ENCODE results near the gene NR2F1-AS1. TPM values are rescaled to one million over a fixed set of nuclear protein-coding genes. Genes with fewer than 3 reads are reported as not detected.
"Not testable (repeated sequence)": the region's sequence is repeated elsewhere in the genome, so short reads cannot be mapped to it uniquely, and the experiment has no call there.

NR2F1-AS1 gene
- total and polyA plus RNA-seq, 2 experiments from 2014 or later: 0.45 to 0.49 TPM

DNA sequence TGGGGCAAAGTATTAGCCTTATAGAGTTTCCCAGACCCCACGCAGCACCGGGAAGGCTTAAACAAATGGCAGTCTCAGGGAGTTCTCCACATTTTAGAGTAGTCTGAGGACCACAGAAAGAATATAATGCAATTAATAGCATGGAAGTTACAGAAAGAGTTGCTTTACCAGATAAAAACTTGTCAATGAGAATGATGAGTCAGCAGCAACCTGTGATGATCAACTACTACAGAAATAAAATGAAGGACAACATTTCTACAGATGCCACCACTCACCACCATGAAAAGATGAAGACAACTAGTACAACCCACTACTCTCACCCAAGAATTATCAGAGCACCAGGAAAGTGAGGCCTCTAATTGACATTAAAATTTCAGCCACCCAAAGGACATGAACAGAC is 120.7 kb downstream of the NR2F1-AS1 start:
- no peak for DNase-seq (ENCODE audit: low read depth in 1 of 2, low spot score in 1 of 2)
- H3K9me3 ChIP-seq (ENCODE audit: low read depth): no peaks in the 10 kb centered on the region
- no peak overlapping the region for H3K4me3 ChIP-seq
- H3K27ac ChIP-seq: no peak overlapping the region
- H3K4me1 ChIP-seq (ENCODE audit: low read depth): no peaks in the 10 kb centered on the region
- no peaks in the 10 kb centered on the region for H3K36me3 ChIP-seq
- no peaks in the 10 kb centered on the region for H3K27me3 ChIP-seq
- TF ChIP-seq, protein P1, sequence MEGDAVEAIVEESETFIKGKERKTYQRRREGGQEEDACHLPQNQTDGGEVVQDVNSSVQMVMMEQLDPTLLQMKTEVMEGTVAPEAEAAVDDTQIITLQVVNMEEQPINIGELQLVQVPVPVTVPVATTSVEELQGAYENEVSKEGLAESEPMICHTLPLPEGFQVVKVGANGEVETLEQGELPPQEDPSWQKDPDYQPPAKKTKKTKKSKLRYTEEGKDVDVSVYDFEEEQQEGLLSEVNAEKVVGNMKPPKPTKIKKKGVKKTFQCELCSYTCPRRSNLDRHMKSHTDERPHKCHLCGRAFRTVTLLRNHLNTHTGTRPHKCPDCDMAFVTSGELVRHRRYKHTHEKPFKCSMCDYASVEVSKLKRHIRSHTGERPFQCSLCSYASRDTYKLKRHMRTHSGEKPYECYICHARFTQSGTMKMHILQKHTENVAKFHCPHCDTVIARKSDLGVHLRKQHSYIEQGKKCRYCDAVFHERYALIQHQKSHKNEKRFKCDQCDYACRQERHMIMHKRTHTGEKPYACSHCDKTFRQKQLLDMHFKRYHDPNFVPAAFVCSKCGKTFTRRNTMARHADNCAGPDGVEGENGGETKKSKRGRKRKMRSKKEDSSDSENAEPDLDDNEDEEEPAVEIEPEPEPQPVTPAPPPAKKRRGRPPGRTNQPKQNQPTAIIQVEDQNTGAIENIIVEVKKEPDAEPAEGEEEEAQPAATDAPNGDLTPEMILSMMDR (IDR thresholded peaks at IDR 0.05; ENCODE audit: low read depth, low read length): no peak

DNA sequence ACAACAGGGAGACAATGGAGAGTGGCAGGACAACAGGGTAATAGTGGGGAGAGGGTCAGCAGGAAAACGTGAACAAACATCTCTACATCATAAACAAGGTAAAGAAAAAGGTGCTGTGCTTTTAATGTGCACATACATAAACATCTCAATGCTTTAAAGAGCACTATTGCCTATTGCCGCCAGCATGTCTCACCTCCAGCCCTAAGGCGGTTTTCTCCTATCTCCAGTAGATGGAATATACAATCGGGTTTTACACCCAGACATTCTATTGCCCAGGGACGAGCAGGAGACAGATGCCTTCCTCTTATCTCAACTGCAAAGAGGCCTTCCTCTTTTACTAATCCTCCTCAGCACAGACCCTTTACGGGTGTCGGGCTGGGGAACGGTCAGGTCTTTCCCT is 124.2 kb downstream of the NR2F1-AS1 start:
- not testable (repeated sequence) for H3K9me3 ChIP-seq (ENCODE audit: low read depth); H3K4me3 ChIP-seq; H3K27ac ChIP-seq; H3K36me3 ChIP-seq; H3K4me1 ChIP-seq (ENCODE audit: low read depth); H3K27me3 ChIP-seq; DNase-seq (ENCODE audit: low read depth in 1 of 2, low spot score in 1 of 2)

DNA sequence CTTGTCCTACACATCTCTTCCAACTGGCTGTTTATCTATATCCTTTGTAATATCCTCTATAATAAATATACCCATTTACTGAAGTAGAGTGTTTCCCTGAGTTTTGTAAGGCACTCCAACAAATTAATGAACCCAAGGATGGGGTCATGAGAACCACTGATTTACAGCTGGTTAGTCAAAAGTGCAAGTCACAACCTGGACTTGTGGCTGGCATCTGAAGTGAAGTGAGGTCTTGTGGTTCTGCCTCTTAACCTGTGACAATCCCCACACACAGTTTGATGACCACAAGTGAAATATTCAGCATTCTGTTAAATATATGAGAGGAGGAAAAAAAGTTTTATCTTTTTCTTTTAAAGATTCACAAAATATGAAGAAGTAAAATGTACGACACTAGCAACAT is 126.1 kb downstream of the NR2F1-AS1 start:
- TF ChIP-seq, protein P1 (IDR thresholded peaks at IDR 0.05; ENCODE audit: low read depth, low read length): no peak
- Histone ChIP-seq H3K9me3 (ENCODE audit: low read depth) (no peaks in the 10 kb centered on the region), H3K27ac (no peak overlapping the region), H3K27me3 (no peaks in the 10 kb centered on the region), H3K4me3 (no peak overlapping the region), H3K36me3 (no peaks in the 10 kb centered on the region), H3K4me1 (ENCODE audit: low read depth) (no peaks in the 10 kb centered on the region)
- no peak for DNase-seq (ENCODE audit: low read depth in 1 of 2, low spot score in 1 of 2)

DNA sequence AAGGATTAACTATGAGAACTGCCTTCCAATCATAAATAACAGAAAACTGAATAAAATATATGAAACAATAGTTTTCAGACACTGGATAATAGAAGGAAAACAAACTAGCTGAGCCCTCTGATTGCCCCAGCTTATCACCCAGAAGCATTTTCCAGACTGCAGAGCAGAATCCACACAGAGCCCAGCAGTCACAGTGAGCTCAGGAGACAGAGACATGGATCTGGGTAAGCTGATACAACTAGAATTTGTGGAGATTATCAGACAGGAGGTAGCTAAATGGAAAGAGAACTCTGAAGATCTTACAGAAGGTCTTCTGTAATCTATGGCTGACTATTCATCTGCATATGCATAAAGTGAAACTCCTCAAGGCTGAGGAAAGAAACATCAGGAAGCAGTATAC is 128.8 kb downstream of the NR2F1-AS1 start:
- TF ChIP-seq, protein P1 (IDR thresholded peaks at IDR 0.05; ENCODE audit: low read depth, low read length): no peak
- H3K4me3 ChIP-seq: no peak overlapping the region
- no peak overlapping the region for H3K27ac ChIP-seq

DNA sequence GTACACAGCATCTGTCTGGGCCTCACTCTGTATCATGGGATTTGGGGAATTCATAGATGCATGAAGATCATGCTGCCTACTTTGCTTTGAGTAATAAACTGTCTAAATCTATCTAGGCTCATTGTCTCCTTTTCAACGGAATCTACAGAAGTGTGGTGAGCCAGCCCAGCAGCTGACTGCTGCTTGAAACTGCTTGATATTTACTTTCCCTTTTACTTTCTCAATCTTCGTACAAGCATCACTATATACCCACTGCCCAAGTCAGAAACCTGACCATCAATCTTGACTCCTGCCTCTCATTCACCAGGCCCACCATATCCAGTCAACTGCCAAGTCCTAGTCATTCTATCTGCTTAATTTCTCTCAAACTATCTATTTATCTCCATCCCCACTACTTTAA is 142.9 kb downstream of the NR2F1-AS1 start:
- no peaks in the 10 kb centered on the region for H3K9me3 ChIP-seq (ENCODE audit: low read depth)
- TF ChIP-seq, protein P1 (IDR thresholded peaks at IDR 0.05; ENCODE audit: low read depth, low read length): no peak
- peaks cover 15% of the 10 kb centered on the region for H3K27me3 ChIP-seq
- no peak overlapping the region for H3K4me3 ChIP-seq
- DNase-seq (ENCODE audit: low read depth in 1 of 2, low spot score in 1 of 2): no peak
- H3K27ac ChIP-seq: no peak overlapping the region
- H3K4me1 ChIP-seq (ENCODE audit: low read depth): no peaks in the 10 kb centered on the region
- no peaks in the 10 kb centered on the region for H3K36me3 ChIP-seq

More for the DNA sequence above, 128.8 kb downstream of the NR2F1-AS1 start:
- no peaks in the 10 kb centered on the region for H3K27me3 ChIP-seq
- H3K4me1 ChIP-seq (ENCODE audit: low read depth): no peaks in the 10 kb centered on the region
- DNase-seq (ENCODE audit: low read depth in 1 of 2, low spot score in 1 of 2): peak in 1 of 2 donors; percentile 11
- no peaks in the 10 kb centered on the region for H3K36me3 ChIP-seq
- no peaks in the 10 kb centered on the region for H3K9me3 ChIP-seq (ENCODE audit: low read depth)

DNA sequence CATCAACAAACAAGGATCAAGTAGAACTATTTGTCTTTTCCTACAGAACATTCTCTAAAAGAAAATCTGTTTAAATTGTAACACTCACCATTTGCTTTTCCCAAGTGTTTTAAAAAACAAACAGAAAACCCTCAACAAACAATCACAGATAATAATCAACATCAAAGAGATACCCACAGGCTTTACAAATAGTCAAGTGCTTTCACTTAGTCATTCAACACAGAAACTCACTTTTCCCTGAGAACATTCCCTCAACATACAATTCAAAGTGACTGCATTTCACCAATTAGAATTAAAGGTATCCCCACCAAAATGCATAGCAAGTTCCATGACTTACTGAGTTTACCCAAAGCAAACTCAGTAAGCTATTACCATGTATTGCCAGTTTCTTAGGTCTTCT is 144.9 kb downstream of the NR2F1-AS1 start:
- H3K4me1 ChIP-seq (ENCODE audit: low read depth): no peaks in the 10 kb centered on the region
- H3K4me3 ChIP-seq: no peak overlapping the region
- H3K27ac ChIP-seq: no peak overlapping the region
- no peaks in the 10 kb centered on the region for H3K36me3 ChIP-seq
- no peaks in the 10 kb centered on the region for H3K9me3 ChIP-seq (ENCODE audit: low read depth)
- DNase-seq (ENCODE audit: low read depth in 1 of 2, low spot score in 1 of 2): no peak
- TF ChIP-seq, protein P1 (IDR thresholded peaks at IDR 0.05; ENCODE audit: low read depth, low read length): no peak
- peaks cover 28% of the 10 kb centered on the region for H3K27me3 ChIP-seq

All from cardiac muscle cell (in vitro differentiated cells and primary cell).